Measurements from ENCODE around the gene INKA1. TPM values are rescaled to one million over a fixed set of nuclear protein-coding genes. Genes with fewer than 3 reads are reported as not detected.

Gene INKA1
- total and polyA plus RNA-seq, 2 of the 8 experiments (the other 6 are each of a cell fraction or from before 2014, with no cell fraction given), result 1.3 to 4.7 TPM

DNA sequence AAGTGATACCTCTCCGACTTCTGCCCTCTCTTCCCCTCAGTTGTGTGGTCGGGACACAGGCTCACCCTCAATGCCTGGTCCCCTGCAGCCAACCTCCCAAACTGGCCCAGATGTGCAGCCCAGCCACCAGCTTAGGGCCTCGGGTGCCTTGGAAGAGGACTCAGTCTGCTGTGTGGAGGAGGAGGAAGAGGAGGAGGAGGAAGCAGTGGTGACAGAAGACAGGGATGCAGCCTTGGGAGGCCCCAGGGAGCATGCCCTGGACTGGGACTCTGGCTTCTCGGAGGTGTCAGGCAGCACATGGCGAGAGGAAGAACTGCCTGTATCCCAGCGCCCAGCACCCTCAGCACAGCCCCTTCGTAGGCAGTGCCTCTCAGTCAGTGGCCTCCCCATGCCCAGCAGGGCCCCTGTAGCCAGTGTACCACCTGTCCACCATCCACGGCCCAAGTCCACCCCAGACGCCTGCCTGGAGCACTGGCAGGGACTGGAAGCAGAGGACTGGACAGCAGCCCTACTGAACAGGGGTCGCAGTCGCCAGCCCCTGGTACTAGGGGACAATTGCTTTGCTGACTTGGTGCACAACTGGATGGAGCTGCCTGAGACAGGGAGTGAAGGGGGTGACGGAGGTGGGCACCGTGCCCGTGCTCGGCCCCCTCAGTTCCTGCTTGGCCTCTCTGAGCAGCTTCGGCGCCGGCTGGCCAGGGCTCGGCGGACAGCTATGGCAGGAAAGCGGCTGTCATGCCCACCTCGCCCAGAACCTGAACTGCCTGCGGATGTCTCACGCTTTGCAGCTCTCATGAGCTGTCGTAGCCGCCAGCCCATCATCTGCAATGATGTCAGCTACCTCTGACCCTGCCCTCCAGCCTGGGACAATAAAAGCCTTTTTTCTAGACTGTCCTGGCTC lies 1.3 kb downstream of the INKA1 start:
- Histone ChIP-seq H2BK15ac (ENCODE audit: low read length) (peak overlapping the region; percentile 37; the same call in 1 of the 2 replicates), H3K56ac (replicated peaks; ENCODE audit: insufficient read length, low read depth, low read length) (no peak overlapping the region), H3K4me3 (ENCODE audit: extremely low read depth in 1 of 4, insufficient read depth in 2 of 4, low read depth in 3 of 4, low read length in 4 of 4) (peak overlapping the region in 3 of 4 experiments; percentile 24 to 78 (median 77); a peak in 4 of 8 replicates), H3K79me1 (ENCODE audit: low read depth, low read length) (no peaks in the 10 kb centered on the region), H4K91ac (replicated peaks; ENCODE audit: insufficient read length, low read length) (no peak overlapping the region), H4K20me1 (replicated peaks in 1 of 2; ENCODE audit: control insufficient read depth in 1 of 2, insufficient read depth in 2 of 2, low read length in 2 of 2) (no peaks in the 10 kb centered on the region), H3K23ac (ENCODE audit: insufficient read length) (no peak overlapping the region), H3K4me1 (replicated peaks in 1 of 4; ENCODE audit: control insufficient read depth in 3 of 4, insufficient read depth in 4 of 4, low read length in 3 of 4) (peaks cover 0 to 25% (median 21%) of the 10 kb centered on the region in 4 experiments; a peak in 6 of 7 replicates), H3K4me2 (ENCODE audit: insufficient read depth in 1 of 2, low read depth in 2 of 2, low read length in 2 of 2) (peak overlapping the region; percentile 34 to 92; a peak in 3 of 4 replicates), H2AFZ (ENCODE audit: low read length) (no peak overlapping the region), H3K4ac (replicated peaks; ENCODE audit: insufficient read length, low read depth, low read length) (no peak overlapping the region), H2AK5ac (ENCODE audit: low read depth, low read length) (no peak overlapping the region), H3K36me3 (ENCODE audit: control insufficient read depth in 2 of 4, insufficient read depth in 4 of 4, low read length in 3 of 4) (no peaks in the 10 kb centered on the region), H3K9ac (replicated peaks in 1 of 4; ENCODE audit: extremely low read depth in 1 of 4, low read depth in 3 of 4, low read length in 3 of 4) (no peak overlapping the region), H3K27ac (ENCODE audit: low read depth, low read length) (no peak overlapping the region), H2BK20ac (ENCODE audit: low read length) (no peak overlapping the region), H4K5ac (ENCODE audit: insufficient read length, low read depth, low read length) (no peak overlapping the region), H3K27me3 (replicated peaks in 1 of 4; ENCODE audit: control insufficient read depth in 3 of 4, extremely low read depth in 1 of 4, insufficient read depth in 3 of 4, low read length in 3 of 4) (peaks cover 0 to 18% (median 15%) of the 10 kb centered on the region in 4 experiments; a peak in 6 of 7 replicates), H3K23me2 (ENCODE audit: low read depth, low read length) (peaks cover 8% of the 10 kb centered on the region; the same call in 1 of the 2 replicates), H2BK120ac (replicated peaks; ENCODE audit: low read depth, low read length) (no peak overlapping the region), H2BK5ac (ENCODE audit: low read depth, low read length) (peak overlapping the region; percentile 35; the same call in 1 of the 2 replicates), H3K9me3 (ENCODE audit: insufficient read depth in 2 of 2, low read depth in 1 of 2, low read length in 1 of 2) (no peaks in the 10 kb centered on the region), H3K14ac (ENCODE audit: insufficient read length) (no peak overlapping the region), H3K79me2 (ENCODE audit: control insufficient read depth in 1 of 2, insufficient read depth in 2 of 2, low read length in 2 of 2) (no peaks in the 10 kb centered on the region), H2BK12ac (ENCODE audit: low read depth, low read length) (no peak overlapping the region; the same call in 1 of the 2 replicates), H4K8ac (ENCODE audit: extremely low read depth, insufficient read depth, low read length) (no peak overlapping the region; the same call in 1 of the 2 replicates), H3K18ac (ENCODE audit: extremely low read depth, low read length) (0 out of 2 replicates have a peak overlapping the region, but pooled peaks have one; percentile 0)
- POLR2A ChIA-PET (ENCODE audit: partially characterized antibody), result interaction anchor here (0.6 to 6.2 kb wide), 13 partner anchors 9 to 530 kb away, joined by 3 to 16 read pairs (median 3); partner anchors contain the start of genes AMIGO3 and IP6K1
- no peak for TF ChIP-seq SAP30 (IDR thresholded peaks at IDR 0.05; ENCODE audit: insufficient read depth, insufficient replicate concordance, low read length)
- TF ChIP-seq, protein P1, sequence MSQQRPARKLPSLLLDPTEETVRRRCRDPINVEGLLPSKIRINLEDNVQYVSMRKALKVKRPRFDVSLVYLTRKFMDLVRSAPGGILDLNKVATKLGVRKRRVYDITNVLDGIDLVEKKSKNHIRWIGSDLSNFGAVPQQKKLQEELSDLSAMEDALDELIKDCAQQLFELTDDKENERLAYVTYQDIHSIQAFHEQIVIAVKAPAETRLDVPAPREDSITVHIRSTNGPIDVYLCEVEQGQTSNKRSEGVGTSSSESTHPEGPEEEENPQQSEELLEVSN (IDR thresholded peaks at IDR 0.05), result 0 out of 2 replicates have a peak, but pooled peaks have one; percentile 0
- CTCF ChIA-PET (ENCODE audit: partially characterized antibody), result interaction anchor here (0.9 to 17.0 kb wide), 16 partner anchors 8 to 442 kb away, joined by 4 to 266 read pairs (median 6); partner anchors contain the start of gene UBA7
- WGBS, 2 experiments (ENCODE audit: extremely low coverage in 1 of 2, insufficient coverage in 1 of 2, insufficient read length in 1 of 2, insufficient replicate concordance in 2 of 2, low coverage in 1 of 2, low lambda C conversion rate in 2 of 2, missing lambda C conversion rate in 1 of 2), result 94% methylated on average over 24 of the region's 26 CpGs; no CpG with 5 or more reads in 1 of the 2 experiments
- FAIRE-seq (no peak), DNase-seq (ENCODE audit: low read depth in 1 of 2, low spot score in 2 of 2) (no peak)
